Right lobe of liver (tissue), 4 donors: ENCODE measurements around the gene RALGAPB.

Source experiments
- POLR2A ChIP-seq: fragments of 450-650 bp; IDR thresholded peaks from one replicate; pipeline ENCODE4 v1.6.1; 2017; ENCODE audit warnings: antibody characterized with exemption, mild to moderate bottlenecking
- TF ChIP-seq, protein P1 (sequence below), 4 donors: fragments of 200-600 bp in 3 of 4; fragments of 450-650 bp in 1 of 4; IDR thresholded peaks; one replicate each; pipeline versions ENCODE4 v1.5.1 to v1.8.0; 2016 to 2022; ENCODE audit warnings: antibody characterized with exemption in 4 of 4, mild to moderate bottlenecking in 2 of 4
- donor health status: DM: no; HTN: no; CAD: no.
- donor health status: DM: no; HTN: no; CAD: no.
- donor health status: DM: no; HTN: yes; CAD: no.

DNA sequence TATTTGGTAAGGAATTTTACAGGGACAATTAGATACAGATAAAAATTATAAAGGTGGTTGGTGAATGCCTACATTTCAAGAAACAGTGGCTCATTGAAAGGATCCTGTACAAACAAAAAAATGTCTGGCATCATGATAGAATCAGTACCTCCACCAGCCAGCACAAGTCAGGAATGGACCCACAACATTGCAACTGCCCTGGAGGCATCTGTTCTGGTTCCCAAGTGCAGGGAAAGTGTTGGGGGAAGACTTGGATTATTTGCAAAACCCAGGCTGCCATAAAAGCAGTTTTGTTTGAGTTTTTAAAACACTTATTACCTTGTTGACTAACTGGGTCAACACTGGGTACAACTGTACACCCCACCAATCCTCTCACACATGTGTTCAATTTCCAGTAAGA is 153.3 kb downstream of the RALGAPB start:
- TF ChIP-seq, protein P1, sequence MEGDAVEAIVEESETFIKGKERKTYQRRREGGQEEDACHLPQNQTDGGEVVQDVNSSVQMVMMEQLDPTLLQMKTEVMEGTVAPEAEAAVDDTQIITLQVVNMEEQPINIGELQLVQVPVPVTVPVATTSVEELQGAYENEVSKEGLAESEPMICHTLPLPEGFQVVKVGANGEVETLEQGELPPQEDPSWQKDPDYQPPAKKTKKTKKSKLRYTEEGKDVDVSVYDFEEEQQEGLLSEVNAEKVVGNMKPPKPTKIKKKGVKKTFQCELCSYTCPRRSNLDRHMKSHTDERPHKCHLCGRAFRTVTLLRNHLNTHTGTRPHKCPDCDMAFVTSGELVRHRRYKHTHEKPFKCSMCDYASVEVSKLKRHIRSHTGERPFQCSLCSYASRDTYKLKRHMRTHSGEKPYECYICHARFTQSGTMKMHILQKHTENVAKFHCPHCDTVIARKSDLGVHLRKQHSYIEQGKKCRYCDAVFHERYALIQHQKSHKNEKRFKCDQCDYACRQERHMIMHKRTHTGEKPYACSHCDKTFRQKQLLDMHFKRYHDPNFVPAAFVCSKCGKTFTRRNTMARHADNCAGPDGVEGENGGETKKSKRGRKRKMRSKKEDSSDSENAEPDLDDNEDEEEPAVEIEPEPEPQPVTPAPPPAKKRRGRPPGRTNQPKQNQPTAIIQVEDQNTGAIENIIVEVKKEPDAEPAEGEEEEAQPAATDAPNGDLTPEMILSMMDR (IDR thresholded peaks at IDR 0.05) = no peak
- TF ChIP-seq POLR2A = no peak
